GM23248 (cell line): ENCODE data around the gene PRR19. TPM values are rescaled to one million over a fixed set of nuclear protein-coding genes. Genes with fewer than 3 reads are reported as not detected.
"Not testable (repeated sequence)": the region's sequence is repeated elsewhere in the genome, so short reads cannot be mapped to it uniquely, and the experiment has no call there.

ENCODE experiments used
- DNase-seq: peaks from one replicate; pipeline ENCODE4 v3.0.0-alpha.2; 2015
- H2AFZ ChIP-seq: fragments of 200-600 bp; sonication (generic); 2 replicates; pipeline ENCODE4 v1.6.1; 2016; ENCODE audit warnings: antibody characterized with exemption
- H3F3A ChIP-seq: fragments of 200-600 bp; sonication (generic); 2 replicates; pipeline ENCODE4 v1.6.1; 2016; ENCODE audit warnings: mild to moderate bottlenecking, antibody characterized with exemption, mixed run types; ENCODE audit not compliant: insufficient read depth
- H3K27ac ChIP-seq: fragments of 200-600 bp; sonication (generic); 2 replicates; pipeline ENCODE4 v1.5.1; 2016; ENCODE audit warnings: mild to moderate bottlenecking
- H3K27me3 ChIP-seq: fragments of 200-600 bp; sonication (generic); replicated peaks from 2 replicates; pipeline ENCODE4 v1.6.1; 2016; ENCODE audit warnings: mild to moderate bottlenecking; ENCODE audit not compliant: insufficient read depth
- H3K36me3 ChIP-seq: fragments of 200-600 bp; sonication (generic); 2 replicates; pipeline ENCODE4 v1.6.1; 2016; ENCODE audit warnings: low read depth, mild to moderate bottlenecking
- H3K4me1 ChIP-seq: fragments of 200-600 bp; sonication (generic); 2 replicates; pipeline ENCODE4 v1.6.1; 2016; ENCODE audit warnings: mild to moderate bottlenecking; ENCODE audit not compliant: insufficient read depth
- H3K4me2 ChIP-seq: fragments of 200-600 bp; sonication (generic); one replicate; pipeline ENCODE4 v1.6.1; 2016; ENCODE audit warnings: mild to moderate bottlenecking; ENCODE audit not compliant: unreplicated experiment
- H3K4me3 ChIP-seq: fragments of 200-600 bp; sonication (generic); 2 replicates; pipeline ENCODE4 v1.5.1; 2016; ENCODE audit warnings: mild to moderate bottlenecking
- H3K79me2 ChIP-seq: fragments of 200-600 bp; sonication (generic); 2 replicates; pipeline ENCODE4 v1.6.1; 2016; ENCODE audit warnings: mild to moderate bottlenecking; ENCODE audit not compliant: insufficient read depth
- H3K9ac ChIP-seq: fragments of 200-600 bp; sonication (generic); 2 replicates; pipeline ENCODE4 v1.6.1; 2016; ENCODE audit warnings: mild to moderate bottlenecking
- H3K9me2 ChIP-seq: fragments of 200-600 bp; sonication (generic); 2 replicates; pipeline ENCODE4 v1.6.1; 2016; ENCODE audit warnings: mixed run types, mild to moderate bottlenecking, moderate library complexity; ENCODE audit not compliant: insufficient read depth
- H3K9me3 ChIP-seq: fragments of 200-600 bp; sonication (generic); one replicate; pipeline ENCODE4 v1.6.1; 2017; ENCODE audit warnings: low read depth
- H4K20me1 ChIP-seq: fragments of 200-600 bp; sonication (generic); 2 replicates; pipeline ENCODE4 v1.6.0; 2016; ENCODE audit not compliant: insufficient read depth
- EZH2 ChIP-seq: fragments of 200-600 bp; sonication (generic); IDR thresholded peaks from 2 replicates; pipeline ENCODE4 v1.6.1; 2018; ENCODE audit warnings: antibody characterized with exemption, mild to moderate bottlenecking; ENCODE audit not compliant: insufficient read depth, poor library complexity, severe bottlenecking
- EZH2phosphoT487 ChIP-seq: fragments of 200-600 bp; sonication (generic); IDR thresholded peaks from 2 replicates; pipeline ENCODE4 v1.6.1; 2018; ENCODE audit warnings: antibody characterized with exemption, moderate library complexity, mild to moderate bottlenecking, low read depth; ENCODE audit not compliant: insufficient read depth
- WGBS, 2 experiments: methylation state at CpG; one replicate each; pipeline ENCODE4 v1.1.6; 2015 to 2017; ENCODE audit warnings: low lambda C conversion rate in 2 of 2, low coverage in 1 of 2; ENCODE audit errors: missing lambda C conversion rate in 2 of 2; 5-methylcytosine and 5-hydroxymethylcytosine counted together
- in situ Hi-C: fragments of 300-500 bp; cut with MboI; formaldehyde crosslinking; loops from 2 replicates; pipeline ENCODE4 v1.15.0; 2020
- polyA plus RNA-seq: library from polyadenylated mRNA; unstranded; fragments of >200 nt; fragmentation: Nextera tagmentation; extraction: Ambion mirVana; gene quantifications from 2 replicates; pipeline ENCODE4 v1.2.1, GENCODE V29; 2016
- total RNA-seq: library from RNA; depleted of rRNA; stranded (reverse); fragments of >200 nt; shearing (Covaris generic); gene quantifications from 2 replicates; pipeline ENCODE4 v1.2.3, GENCODE V29; 2014

Gene PRR19
- total and polyA plus RNA-seq, 2 experiments from 2014 or later = 1.1 TPM

DNA sequence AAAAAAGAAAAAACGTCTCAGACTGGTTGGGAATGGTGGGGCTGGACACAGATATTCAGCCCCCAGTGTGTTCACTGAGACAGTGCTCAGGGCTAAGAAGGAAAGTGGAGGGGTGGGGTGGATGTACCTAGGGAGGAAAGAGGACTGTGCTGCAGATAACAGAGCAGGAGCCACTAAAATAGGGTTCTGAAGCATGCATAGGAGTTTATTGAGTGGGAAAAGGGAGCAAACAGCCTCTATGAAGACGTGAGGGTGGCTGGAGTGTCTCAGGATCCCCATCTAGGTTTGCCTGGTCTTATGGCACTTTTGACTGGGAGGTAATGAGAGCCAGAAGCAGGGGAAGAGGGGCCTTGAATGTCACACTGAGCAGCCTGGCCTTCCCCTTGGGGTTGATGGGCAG lies 26.9 kb downstream of the PRR19 start:
- in situ Hi-C loops = no loop called here
- Histone ChIP-seq H2AFZ (no peak overlapping the region), H3K9ac (no peak overlapping the region), H4K20me1 (no peaks in the 10 kb centered on the region), H3K27ac (no peak overlapping the region), H3K4me2 (no peak overlapping the region), H3K4me1 (peaks cover 5% of the 10 kb centered on the region; the same call in 1 of the 2 replicates), H3K36me3 (no peaks in the 10 kb centered on the region), H3K9me3 (no peaks in the 10 kb centered on the region), H3K27me3 (0 out of 2 replicates have a peak, but pooled peaks cover 5% of the 10 kb centered on the region), H3K9me2 (no peaks in the 10 kb centered on the region), H3F3A (no peaks in the 10 kb centered on the region), H3K4me3 (no peak overlapping the region), H3K79me2 (peaks cover 35% of the 10 kb centered on the region)
- WGBS, 2 experiments = 75 to 78% methylated on average over 2 of the region's 2 CpGs
- TF ChIP-seq EZH2phosphoT487 (no peak), EZH2 (no peak)
- DNase-seq = no peak

DNA sequence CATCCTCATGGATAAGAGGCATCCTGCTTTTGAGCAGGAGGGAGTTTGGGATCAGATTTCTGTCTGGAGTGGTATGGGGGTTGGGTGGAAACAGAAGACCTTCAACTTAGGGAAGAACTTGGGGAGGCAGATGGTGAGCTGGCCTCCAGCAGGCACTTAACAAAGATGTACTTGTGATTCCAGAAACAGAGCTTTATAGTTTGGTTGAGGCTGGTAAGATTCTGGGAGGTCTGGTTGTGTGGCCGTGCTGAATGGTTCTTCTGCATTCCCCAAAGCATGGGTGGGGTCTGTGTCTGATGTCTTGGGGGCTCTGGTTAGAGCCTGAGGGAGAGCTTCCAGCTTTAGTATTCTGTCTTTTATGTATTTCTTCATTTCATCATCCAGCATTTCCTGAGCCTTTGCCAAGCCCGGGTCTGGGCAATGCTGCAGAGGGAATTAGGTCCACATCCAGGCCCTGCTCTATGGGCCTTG lies 28.3 kb downstream of the PRR19 start:
- TF ChIP-seq EZH2 = no peak
- TF ChIP-seq EZH2phosphoT487 = no peak
- Histone ChIP-seq H3K4me2 (peak overlapping the region; percentile 28), H3K9me3 (no peaks in the 10 kb centered on the region), H3F3A (no peaks in the 10 kb centered on the region), H2AFZ (no peak overlapping the region), H3K27ac (0 out of 2 replicates have a peak overlapping the region, but pooled peaks have one; percentile 21), H4K20me1 (no peaks in the 10 kb centered on the region), H3K4me1 (peaks cover 5% of the 10 kb centered on the region; the same call in 1 of the 2 replicates), H3K4me3 (no peak overlapping the region), H3K27me3 (no peaks in the 10 kb centered on the region), H3K9me2 (no peaks in the 10 kb centered on the region), H3K79me2 (peaks cover 35% of the 10 kb centered on the region), H3K36me3 (no peaks in the 10 kb centered on the region), H3K9ac (peak overlapping the region; percentile 17; the same call in 1 of the 2 replicates)
- peak; percentile 30 for DNase-seq
- in situ Hi-C loops = no loop called here
- 15 to 23% methylated on average over 2 of the region's 2 CpGs for WGBS, 2 experiments

DNA sequence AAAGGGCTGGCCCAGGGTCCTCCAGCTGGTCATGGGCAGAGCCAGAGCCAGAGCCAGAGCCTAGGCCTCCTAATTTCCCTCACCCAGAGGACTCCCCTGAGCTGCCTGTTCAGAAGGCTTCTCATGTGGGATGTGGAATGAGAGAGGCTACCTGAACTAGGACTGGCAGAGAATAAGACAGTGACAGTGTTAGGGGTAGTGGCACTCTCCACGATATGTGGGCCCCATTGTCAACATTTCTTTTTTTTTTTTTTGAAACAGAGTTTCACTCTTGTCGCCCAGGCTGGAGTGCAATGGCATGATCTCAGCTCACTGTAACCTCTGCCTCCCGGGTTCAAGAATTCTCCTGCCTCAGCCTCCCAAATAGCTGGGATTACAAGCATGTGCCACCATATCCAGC lies 29.4 kb downstream of the PRR19 start:
- H3F3A ChIP-seq, H3K27ac ChIP-seq, H2AFZ ChIP-seq, H3K4me1 ChIP-seq, H3K27me3 ChIP-seq, H3K9ac ChIP-seq, H4K20me1 ChIP-seq, H3K9me3 ChIP-seq, H3K36me3 ChIP-seq, DNase-seq, H3K4me3 ChIP-seq, in situ Hi-C loops, H3K4me2 ChIP-seq, H3K9me2 ChIP-seq: not testable (repeated sequence)
- peaks cover 28% of the 10 kb centered on the region for H3K79me2 ChIP-seq
- 93 to 95% methylated on average over 3 of the region's 3 CpGs for WGBS, 2 experiments

DNA sequence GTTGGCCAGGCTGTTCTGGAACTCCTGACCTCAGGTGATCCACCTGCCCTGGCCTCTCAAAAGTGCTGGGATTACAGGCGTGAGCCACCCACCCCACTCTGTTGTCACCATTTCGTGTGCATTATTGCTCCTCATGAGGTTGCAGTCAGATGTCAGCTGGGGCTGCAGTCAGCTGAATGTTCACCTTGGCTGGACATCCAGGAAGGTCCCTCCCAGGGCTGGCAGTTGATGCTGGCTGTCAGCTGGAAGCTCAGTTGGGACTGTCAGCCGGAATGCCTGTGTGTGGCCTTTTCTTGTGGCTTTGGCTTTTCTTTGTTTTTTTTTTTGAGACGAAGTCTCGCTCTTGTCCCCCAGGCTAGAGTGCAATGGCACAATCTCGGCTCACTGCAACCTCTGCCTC lies 30.1 kb downstream of the PRR19 start:
- Histone ChIP-seq H3K27me3 (no peaks in the 10 kb centered on the region), H3F3A (no peaks in the 10 kb centered on the region), H2AFZ (no peak overlapping the region), H3K9me3 (no peaks in the 10 kb centered on the region), H3K36me3 (no peaks in the 10 kb centered on the region), H3K4me2 (no peak overlapping the region), H3K4me3 (no peak overlapping the region), H4K20me1 (no peaks in the 10 kb centered on the region), H3K27ac (no peak overlapping the region), H3K4me1 (peaks cover 1% of the 10 kb centered on the region; the same call in 1 of the 2 replicates), H3K9ac (no peak overlapping the region), H3K9me2 (no peaks in the 10 kb centered on the region), H3K79me2 (peaks cover 21% of the 10 kb centered on the region)
- WGBS, 2 experiments = 85 to 86% methylated on average over 6 of the region's 6 CpGs
- in situ Hi-C loops = no loop called here
- no peak for TF ChIP-seq EZH2phosphoT487
- TF ChIP-seq EZH2 = no peak
- no peak for DNase-seq

DNA sequence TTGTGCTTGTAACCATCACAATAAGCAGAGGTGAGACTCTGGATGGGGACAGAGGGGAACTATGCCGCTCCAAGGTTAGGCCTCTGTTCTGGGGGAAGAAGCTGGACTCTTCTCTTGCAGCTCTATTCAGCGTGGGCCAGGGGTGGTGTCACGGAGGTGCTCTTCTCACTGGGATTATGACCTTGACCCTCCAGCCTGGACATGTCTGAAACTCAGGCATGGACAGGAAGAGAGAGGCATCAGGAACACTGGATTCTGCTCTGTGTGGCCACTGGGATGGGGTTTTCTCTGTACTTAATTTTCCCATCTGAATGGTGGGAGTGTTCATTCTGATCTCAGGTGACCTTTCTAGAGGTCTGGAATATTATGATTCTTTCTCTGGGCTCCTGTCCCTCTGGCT lies 31.1 kb downstream of the PRR19 start:
- no peaks in the 10 kb centered on the region for H3K36me3 ChIP-seq
- no peaks in the 10 kb centered on the region for H3K9me2 ChIP-seq
- H2AFZ ChIP-seq = no peak overlapping the region
- H3K79me2 ChIP-seq = peaks cover 12% of the 10 kb centered on the region
- WGBS, 2 experiments = 88 to 89% methylated on average over 3 of the region's 3 CpGs
- no peak overlapping the region for H3K9ac ChIP-seq
- no peak for DNase-seq
- in situ Hi-C loops = no loop called here
- H4K20me1 ChIP-seq = no peaks in the 10 kb centered on the region
- TF ChIP-seq EZH2phosphoT487 = no peak
- no peak for TF ChIP-seq EZH2
- no peaks in the 10 kb centered on the region for H3K9me3 ChIP-seq
- no peaks in the 10 kb centered on the region for H3K27me3 ChIP-seq
- H3K27ac ChIP-seq = no peak overlapping the region
- H3K4me2 ChIP-seq = no peak overlapping the region
- H3K4me1 ChIP-seq = no peaks in the 10 kb centered on the region
- no peaks in the 10 kb centered on the region for H3F3A ChIP-seq
- H3K4me3 ChIP-seq = no peak overlapping the region
